Measurements from ENCODE around the gene BTG2.

- TF ChIP-seq CTCF (conservative IDR thresholded peaks at IDR 0.05; ENCODE audit: low read length) (no peak), EZH2phosphoT487 (IDR thresholded peaks at IDR 0.05; ENCODE audit: borderline replicate concordance) (no peak)
Observed at GRCh38 chr1:203302894-203303293, 2.4 kb upstream of the BTG2 start.

Data from Loucy (cell line).